ENCODE results near the gene DYNC2I2.

DNA sequence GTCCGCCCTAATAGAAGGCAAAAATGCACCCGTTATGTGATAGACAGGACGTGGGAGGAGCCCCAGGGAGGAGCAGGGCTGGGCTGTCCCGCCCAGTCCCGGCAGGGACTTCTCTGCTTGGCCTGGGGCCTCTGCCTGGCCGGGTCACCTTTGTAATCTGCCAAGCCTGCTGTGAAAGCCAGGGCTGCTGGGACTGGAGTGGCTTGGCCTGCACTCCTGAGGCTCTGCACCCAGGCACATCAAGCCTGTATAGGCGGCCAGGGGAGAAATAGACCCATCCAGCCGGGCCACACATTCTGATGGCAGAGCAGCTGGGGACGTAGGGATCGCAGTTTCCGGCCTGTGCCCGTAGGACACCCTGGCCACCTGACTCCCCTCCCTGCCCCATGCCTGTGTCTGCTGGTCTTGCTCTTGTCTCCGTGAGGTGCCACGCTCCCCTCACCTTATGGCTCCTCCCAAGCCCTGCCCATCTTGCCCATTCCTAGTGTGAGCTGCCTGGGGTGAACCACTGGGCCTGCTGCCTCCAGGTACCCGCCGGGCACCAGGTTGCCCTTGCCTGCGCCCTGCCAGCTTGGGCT is 28.1 kb downstream of the DYNC2I2 start:
- TF ChIP-seq, protein P1, sequence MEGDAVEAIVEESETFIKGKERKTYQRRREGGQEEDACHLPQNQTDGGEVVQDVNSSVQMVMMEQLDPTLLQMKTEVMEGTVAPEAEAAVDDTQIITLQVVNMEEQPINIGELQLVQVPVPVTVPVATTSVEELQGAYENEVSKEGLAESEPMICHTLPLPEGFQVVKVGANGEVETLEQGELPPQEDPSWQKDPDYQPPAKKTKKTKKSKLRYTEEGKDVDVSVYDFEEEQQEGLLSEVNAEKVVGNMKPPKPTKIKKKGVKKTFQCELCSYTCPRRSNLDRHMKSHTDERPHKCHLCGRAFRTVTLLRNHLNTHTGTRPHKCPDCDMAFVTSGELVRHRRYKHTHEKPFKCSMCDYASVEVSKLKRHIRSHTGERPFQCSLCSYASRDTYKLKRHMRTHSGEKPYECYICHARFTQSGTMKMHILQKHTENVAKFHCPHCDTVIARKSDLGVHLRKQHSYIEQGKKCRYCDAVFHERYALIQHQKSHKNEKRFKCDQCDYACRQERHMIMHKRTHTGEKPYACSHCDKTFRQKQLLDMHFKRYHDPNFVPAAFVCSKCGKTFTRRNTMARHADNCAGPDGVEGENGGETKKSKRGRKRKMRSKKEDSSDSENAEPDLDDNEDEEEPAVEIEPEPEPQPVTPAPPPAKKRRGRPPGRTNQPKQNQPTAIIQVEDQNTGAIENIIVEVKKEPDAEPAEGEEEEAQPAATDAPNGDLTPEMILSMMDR (IDR thresholded peaks at IDR 0.05; ENCODE audit: low read depth, low read length), result no peak
- no peak for TF ChIP-seq POLR2A (IDR thresholded peaks at IDR 0.05; ENCODE audit: extremely low read depth, insufficient read length)
